Activated T-cell treated with anti-CD3 and anti-CD28 coated beads for 24 hours (primary cell): Measurements from ENCODE around the gene SPATA9.
"Not testable (repeated sequence)": the region's sequence is repeated elsewhere in the genome, so short reads cannot be mapped to it uniquely, and the experiment has no call there.

Source experiments
- DNase-seq: peaks from one replicate; pipeline ENCODE4 v3.0.0-alpha.2; 2020; ENCODE audit warnings: low read depth

The SPATA9 gene

GRCh38 chr5:95717439-95717838 is 34.6 kb upstream of the SPATA9 start:
- no peak for DNase-seq

- no peak for DNase-seq
Measured at GRCh38 chr5:95715799-95716461, 33.1 kb upstream of the SPATA9 start.

GRCh38 chr5:95713960-95714710 is 31.3 kb upstream of the SPATA9 start:
- no peak for DNase-seq

- DNase-seq: not testable (repeated sequence)
Measured at GRCh38 chr5:95713246-95713645, 30.5 kb upstream of the SPATA9 start.

GRCh38 chr5:95712347-95712958 is 29.7 kb upstream of the SPATA9 start:
- peak; percentile 49 for DNase-seq

GRCh38 chr5:95711501-95712346 is 28.9 kb upstream of the SPATA9 start:
- DNase-seq: no peak

GRCh38 chr5:95710651-95711500 is 28.1 kb upstream of the SPATA9 start:
- not testable (repeated sequence) for DNase-seq

GRCh38 chr5:95709967-95710650 is 27.3 kb upstream of the SPATA9 start:
- DNase-seq: no peak

GRCh38 chr5:95708876-95709275 is 26.1 kb upstream of the SPATA9 start:
- no peak for DNase-seq

GRCh38 chr5:95707534-95708188 is 24.9 kb upstream of the SPATA9 start:
- not testable (repeated sequence) for DNase-seq

GRCh38 chr5:95707055-95707454 is 24.3 kb upstream of the SPATA9 start:
- no peak for DNase-seq

GRCh38 chr5:95706196-95706595 is 23.4 kb upstream of the SPATA9 start:
- DNase-seq: not testable (repeated sequence)

GRCh38 chr5:95704150-95704549 is 21.4 kb upstream of the SPATA9 start:
- DNase-seq: no peak

- no peak for DNase-seq
Measured at GRCh38 chr5:95701074-95701473, 18.3 kb upstream of the SPATA9 start.

GRCh38 chr5:95699337-95699736 is 16.5 kb upstream of the SPATA9 start:
- DNase-seq: no peak

GRCh38 chr5:95697781-95698681 is 15.2 kb upstream of the SPATA9 start:
- DNase-seq: no peak

GRCh38 chr5:95690333-95690732 is 7.5 kb upstream of the SPATA9 start:
- no peak for DNase-seq

- DNase-seq: no peak
Measured at GRCh38 chr5:95689680-95690079, 6.9 kb upstream of the SPATA9 start.

- no peak for DNase-seq
Measured at GRCh38 chr5:95686651-95687050, 3.9 kb upstream of the SPATA9 start.
